GM12878 (cell line): ENCODE results near the gene LCT. TPM values are rescaled to one million over a fixed set of nuclear protein-coding genes. Genes with fewer than 3 reads are reported as not detected.

Experiments
- BCL11A ChIP-seq: IDR thresholded peaks from 2 replicates; pipeline ENCODE4 v1.6.1; 2011; ENCODE audit warnings: low read depth, low read length
- CBFB ChIP-seq: IDR thresholded peaks from 2 replicates; pipeline ENCODE4 v1.6.1; 2016; ENCODE audit warnings: antibody characterized with exemption, low read depth
- CHD1 ChIP-seq: IDR thresholded peaks from 2 replicates; pipeline ENCODE4 v1.6.1; 2012; ENCODE audit warnings: low read depth, low read length, improper control_type of control experiment
- CREM ChIP-seq: IDR thresholded peaks from 2 replicates; pipeline ENCODE4 v1.6.1; 2014; ENCODE audit warnings: antibody characterized with exemption, low read depth
- EGR1 ChIP-seq, 2 experiments: IDR thresholded peaks; 1 replicate in 1 of 2; 2 replicates in 1 of 2; pipeline ENCODE4 v1.6.1; 2011 to 2012; ENCODE audit warnings: low read depth in 2 of 2, low read length in 2 of 2, borderline replicate concordance in 1 of 2, mild to moderate bottlenecking in 1 of 2, moderate library complexity in 1 of 2
- EP300 ChIP-seq, 2 experiments: fragments of 150-350 bp in 1 of 2; IDR thresholded peaks; 2 replicates each; pipeline ENCODE4 v1.6.1; 2011 to 2012; ENCODE audit warnings: low read depth in 2 of 2, low read length in 2 of 2, borderline replicate concordance in 1 of 2, improper control_type of control experiment in 1 of 2, inconsistent platforms in 1 of 2; ENCODE audit not compliant: control insufficient read depth in 1 of 2
- HCFC1 ChIP-seq: fragments of 150-350 bp; IDR thresholded peaks from 2 replicates; pipeline ENCODE4 v1.6.1; 2014; ENCODE audit warnings: low read length
- IKZF1 ChIP-seq: fragments of 450-650 bp; conservative IDR thresholded peaks from 2 replicates; pipeline ENCODE4 v1.6.1; 2017; ENCODE audit warnings: antibody characterized with exemption, mild to moderate bottlenecking
- JUND ChIP-seq: IDR thresholded peaks from 2 replicates; pipeline ENCODE4 v1.6.1; 2012; ENCODE audit warnings: low read depth, mild to moderate bottlenecking, low read length, improper control_type of control experiment, moderate library complexity
- KDM1A ChIP-seq: fragments of 200-600 bp; sonication (generic); IDR thresholded peaks from 2 replicates; pipeline ENCODE4 v1.6.1; 2016; ENCODE audit warnings: borderline replicate concordance
- KLF5 ChIP-seq: fragments of 450-650 bp; IDR thresholded peaks from 2 replicates; pipeline ENCODE4 v1.6.1; 2014; ENCODE audit warnings: mild to moderate bottlenecking; ENCODE audit not compliant: partially characterized antibody
- MEF2A ChIP-seq: IDR thresholded peaks from 2 replicates; pipeline ENCODE4 v1.6.1; 2011; ENCODE audit warnings: low read depth, mild to moderate bottlenecking, low read length, moderate library complexity; ENCODE audit not compliant: insufficient read depth
- MEF2B ChIP-seq: fragments of 450-650 bp; IDR thresholded peaks from 2 replicates; pipeline ENCODE4 v1.6.1; 2018; ENCODE audit warnings: mild to moderate bottlenecking, moderate library complexity; ENCODE audit not compliant: partially characterized antibody, poor library complexity, severe bottlenecking
- MTA3 ChIP-seq: IDR thresholded peaks from 2 replicates; pipeline ENCODE4 v1.6.1; 2012; ENCODE audit warnings: low read length, inconsistent platforms, borderline replicate concordance
- PAX5 ChIP-seq: IDR thresholded peaks from 2 replicates; pipeline ENCODE4 v1.6.1; 2011; ENCODE audit warnings: low read depth, low read length, borderline replicate concordance
- PBX3 ChIP-seq: IDR thresholded peaks from 2 replicates; pipeline ENCODE4 v1.6.1; 2011; ENCODE audit warnings: mild to moderate bottlenecking, low read depth, low read length, moderate library complexity; ENCODE audit not compliant: insufficient replicate concordance
- PML ChIP-seq: IDR thresholded peaks from 2 replicates; pipeline ENCODE4 v1.6.1; 2012; ENCODE audit warnings: low read length, inconsistent platforms
- REST ChIP-seq: IDR thresholded peaks from 2 replicates; pipeline ENCODE4 v1.6.1; 2012; ENCODE audit warnings: mild to moderate bottlenecking, low read depth, low read length
- RFX5 ChIP-seq: IDR thresholded peaks from 2 replicates; pipeline ENCODE4 v1.6.1; 2011; ENCODE audit warnings: low read depth, low read length, improper control_type of control experiment
- SP1 ChIP-seq: IDR thresholded peaks from one replicate; pipeline ENCODE4 v1.6.1; 2011; ENCODE audit warnings: low read depth, low read length
- SRF ChIP-seq, 2 experiments: IDR thresholded peaks; 2 replicates each; pipeline ENCODE4 v1.6.1; 2011; ENCODE audit warnings: low read depth in 2 of 2, low read length in 2 of 2, mild to moderate bottlenecking in 1 of 2, moderate library complexity in 1 of 2
- TAF1 ChIP-seq: IDR thresholded peaks from 2 replicates; pipeline ENCODE4 v1.6.1; 2011; ENCODE audit warnings: mild to moderate bottlenecking, low read depth, low read length, borderline replicate concordance
- TCF7 ChIP-seq: IDR thresholded peaks from 2 replicates; pipeline ENCODE4 v1.6.1; 2014; ENCODE audit warnings: antibody characterized with exemption, borderline replicate concordance
- ZNF207 ChIP-seq: fragments of 450-650 bp; IDR thresholded peaks from 2 replicates; pipeline ENCODE4 v1.6.1; 2014; ENCODE audit warnings: antibody characterized with exemption, mild to moderate bottlenecking, borderline replicate concordance
- ZNF24 ChIP-seq: fragments of 450-650 bp; IDR thresholded peaks from 2 replicates; pipeline ENCODE4 v1.6.1; 2017; ENCODE audit warnings: antibody characterized with exemption, mild to moderate bottlenecking
- ZNF622 ChIP-seq: fragments of 450-650 bp; IDR thresholded peaks from 2 replicates; pipeline ENCODE4 v1.6.1; 2017; ENCODE audit warnings: mild to moderate bottlenecking, inconsistent platforms
- polyA plus RNA-seq, 11 experiments: library from polyadenylated mRNA; depleted of rRNA in 4 of 11; unstranded in 6 of 11; stranded (reverse) in 5 of 11; fragments of >200 nt; fragmentation: Nextera tagmentation in 4 of 11; fragmentation: Illumina TruSeq in 1 of 11; extraction: Ambion mirVana in 4 of 11; extraction: Trizol in 1 of 11; gene quantifications; 1 replicate in 1 of 11; 2 replicates in 10 of 11; pipeline versions ENCODE4 v1.2.1 to v1.2.3, GENCODE V29; 2011 to 2016; ENCODE audit warnings: inconsistent platforms in 2 of 11, missing spikeins in 2 of 11, low read depth in 1 of 11
- total RNA-seq, 4 experiments: library from RNA; depleted of rRNA in 3 of 4; stranded (reverse); fragments of >200 nt in 3 of 4; fragmentation: Illumina TruSeq in 1 of 4; extraction: Trizol in 1 of 4; gene quantifications; 2 replicates each; pipeline versions ENCODE4 v1.2.1 to v1.2.3, GENCODE V29; 2013 to 2021
- TF ChIP-seq, protein P1 (sequence below): fragments of 450-650 bp; IDR thresholded peaks from 2 replicates; pipeline ENCODE4 v1.6.1; 2016; ENCODE audit warnings: mild to moderate bottlenecking

LCT gene
- total and polyA plus RNA-seq, 10 of the 15 experiments (the other 5 are each of a cell fraction or from before 2014, with no cell fraction given), result 0.02 to 0.09 (median 0.07) TPM; not detected in 3

GRCh38 chr2:135820003-135820618, 16.9 kb downstream of the LCT start (continued):
- TF ChIP-seq IKZF1 (peak; percentile 56), MEF2B (peak; percentile 34), TCF7 (no peak), MTA3 (no peak; the same call in 1 of the 2 replicates), CBFB (peak; percentile 88; the same call in 1 of the 2 replicates), CHD1 (no peak), KDM1A (no peak), RFX5 (no peak), ZNF622 (no peak), BCL11A (peak; percentile 79), TAF1 (peak; percentile 61; the same call in 1 of the 2 replicates), CREM (peak; percentile 75), PBX3 (peak; percentile 34), EP300 (IDR thresholded peaks at IDR 0.05; ENCODE audit: borderline replicate concordance in 1 of 2, control insufficient read depth in 1 of 2, low read depth in 2 of 2, low read length in 2 of 2) (0 out of 4 replicates have a peak, but pooled peaks of 1 of the 2 experiments have one; percentile 18), SRF (IDR thresholded peaks at IDR 0.05; ENCODE audit: low read depth in 2 of 2, low read length in 2 of 2) (peak in 1 of 2 experiments; percentile 85; a peak in 2 of 4 replicates), JUND (peak; percentile 63; the same call in 1 of the 2 replicates), EGR1 (IDR thresholded peaks at IDR 0.05; ENCODE audit: borderline replicate concordance in 1 of 2, low read depth in 2 of 2, low read length in 2 of 2) (peak in 1 of 2 experiments; percentile 95; a peak in 2 of 3 replicates), HCFC1 (no peak), SP1 (peak; percentile 73), MEF2A (peak; percentile 81), REST (0 out of 2 replicates have a peak, but pooled peaks have one; percentile 22), KLF5 (no peak), PML (0 out of 2 replicates have a peak, but pooled peaks have one; percentile 37), ZNF24 (no peak), PAX5 (peak; percentile 86; the same call in 1 of the 2 replicates), ZNF207 (no peak)
- TF ChIP-seq, protein P1, sequence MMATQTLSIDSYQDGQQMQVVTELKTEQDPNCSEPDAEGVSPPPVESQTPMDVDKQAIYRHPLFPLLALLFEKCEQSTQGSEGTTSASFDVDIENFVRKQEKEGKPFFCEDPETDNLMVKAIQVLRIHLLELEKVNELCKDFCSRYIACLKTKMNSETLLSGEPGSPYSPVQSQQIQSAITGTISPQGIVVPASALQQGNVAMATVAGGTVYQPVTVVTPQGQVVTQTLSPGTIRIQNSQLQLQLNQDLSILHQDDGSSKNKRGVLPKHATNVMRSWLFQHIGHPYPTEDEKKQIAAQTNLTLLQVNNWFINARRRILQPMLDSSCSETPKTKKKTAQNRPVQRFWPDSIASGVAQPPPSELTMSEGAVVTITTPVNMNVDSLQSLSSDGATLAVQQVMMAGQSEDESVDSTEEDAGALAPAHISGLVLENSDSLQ, result peak; percentile 66; the same call in 1 of the 2 replicates
